GM06990 (cell line): ENCODE results near the gene CLDN24.

ENCODE experiments used
- DNase-seq: peaks from one replicate; pipeline ENCODE4 v3.0.0-alpha.2; 2011; ENCODE audit not compliant: insufficient read length; ENCODE audit errors: extremely low read depth
- H3K27me3 ChIP-seq: replicated peaks from 2 replicates; pipeline ENCODE4 v1.6.0; 2011; ENCODE audit warnings: low read length; ENCODE audit not compliant: control insufficient read depth, insufficient read depth
- H3K36me3 ChIP-seq: 2 replicates; pipeline ENCODE4 v1.5.1; 2011; ENCODE audit warnings: low read length; ENCODE audit not compliant: control insufficient read depth, insufficient read depth
- H3K4me3 ChIP-seq: replicated peaks from 2 replicates; pipeline ENCODE4 v1.5.1; 2011; ENCODE audit warnings: low read depth, mild to moderate bottlenecking, control low read depth, low read length
- CTCF ChIP-seq: IDR thresholded peaks from 2 replicates; pipeline ENCODE4 v1.5.1; 2011; ENCODE audit warnings: low read length, control low read depth, mild to moderate bottlenecking, inconsistent platforms; ENCODE audit not compliant: insufficient read depth, poor library complexity, severe bottlenecking

Gene CLDN24

GRCh38 chr4:183318656-183319055, 3.6 kb downstream of the CLDN24 start:
- Histone ChIP-seq H3K27me3 (no peaks in the 10 kb centered on the region), H3K36me3 (no peaks in the 10 kb centered on the region), H3K4me3 (no peak overlapping the region)
- TF ChIP-seq CTCF, result no peak
- DNase-seq, result no peak

GRCh38 chr4:183314806-183315205, 7.4 kb downstream of the CLDN24 start:
- Histone ChIP-seq H3K4me3 (no peak overlapping the region), H3K36me3 (no peaks in the 10 kb centered on the region), H3K27me3 (no peaks in the 10 kb centered on the region)
- no peak for TF ChIP-seq CTCF
- DNase-seq, result no peak

- no peak overlapping the region for H3K4me3 ChIP-seq
- H3K27me3 ChIP-seq, result no peaks in the 10 kb centered on the region
- no peak for TF ChIP-seq CTCF
- DNase-seq, result no peak
- no peaks in the 10 kb centered on the region for H3K36me3 ChIP-seq
These were observed 7.9 kb downstream of the CLDN24 start for GRCh38 chr4:183314336-183314735.

- TF ChIP-seq CTCF, result no peak
- no peak overlapping the region for H3K4me3 ChIP-seq
These were observed 9.4 kb downstream of the CLDN24 start for GRCh38 chr4:183312841-183313240.

GRCh38 chr4:183306811-183307210, 15.4 kb downstream of the CLDN24 start:
- H3K27me3 ChIP-seq, result no peaks in the 10 kb centered on the region
- no peaks in the 10 kb centered on the region for H3K36me3 ChIP-seq
- no peak for TF ChIP-seq CTCF
- DNase-seq, result no peak
- no peak overlapping the region for H3K4me3 ChIP-seq

More at GRCh38 chr4:183312841-183313240, 9.4 kb downstream of the CLDN24 start:
- no peak for DNase-seq
- Histone ChIP-seq H3K27me3 (no peaks in the 10 kb centered on the region), H3K36me3 (no peaks in the 10 kb centered on the region)

- H3K4me3 ChIP-seq, result no peak overlapping the region
- no peaks in the 10 kb centered on the region for H3K27me3 ChIP-seq
- H3K36me3 ChIP-seq, result no peaks in the 10 kb centered on the region
- TF ChIP-seq CTCF, result no peak
- DNase-seq, result no peak
These were observed 17.7 kb downstream of the CLDN24 start for GRCh38 chr4:183304538-183304937.
